Erythroblast (primary cell): ENCODE measurements around the gene LRRC18.

Experiments used
- GATA1 ChIP-seq: IDR thresholded peaks from 2 replicates; pipeline ENCODE4 v1.6.1; 2011; ENCODE audit warnings: low read depth, mild to moderate bottlenecking, control low read depth, low read length, moderate library complexity
- POLR2A ChIP-seq: IDR thresholded peaks from 2 replicates; pipeline ENCODE4 v1.6.1; 2011; ENCODE audit warnings: mild to moderate bottlenecking, low read length

- TF ChIP-seq POLR2A (no peak), GATA1 (no peak)
Observed at GRCh38 chr10:48910548-48910947, 29.1 kb downstream of the LRRC18 start.
